WERI-Rb-1 (cell line): ENCODE measurements around the gene CRTC1.
"Not testable (repeated sequence)": the region's sequence is repeated elsewhere in the genome, so short reads cannot be mapped to it uniquely, and the experiment has no call there.

ENCODE experiments used
- DNase-seq: peaks from one replicate; pipeline ENCODE4 v3.0.0-alpha.2; 2020
- H3K27ac ChIP-seq: fragments of 250-450 bp; sonication (Bioruptor Pico); 2 replicates; pipeline ENCODE4 v1.5.1; 2020; ENCODE audit warnings: mild to moderate bottlenecking, moderate library complexity
- H3K27me3 ChIP-seq: fragments of 250-450 bp; sonication (Bioruptor Pico); 2 replicates; pipeline ENCODE4 v1.5.1; 2021; ENCODE audit warnings: mild to moderate bottlenecking, low read depth, moderate library complexity; ENCODE audit not compliant: insufficient read depth, severe bottlenecking
- H3K36me3 ChIP-seq: fragments of 250-450 bp; sonication (Bioruptor Pico); 2 replicates; pipeline ENCODE4 v1.5.1; 2020; ENCODE audit warnings: mild to moderate bottlenecking, moderate library complexity
- H3K4me3 ChIP-seq: 2 replicates; pipeline ENCODE4 v1.5.1; 2011; ENCODE audit warnings: low read depth, mild to moderate bottlenecking, control low read depth, low read length
- H3K9me3 ChIP-seq: fragments of 250-450 bp; sonication (Bioruptor Pico); 2 replicates; pipeline ENCODE4 v1.5.1; 2021; ENCODE audit warnings: mild to moderate bottlenecking, moderate library complexity; ENCODE audit not compliant: severe bottlenecking
- TF ChIP-seq, protein P1 (sequence below): IDR thresholded peaks from 2 replicates; pipeline ENCODE4 v1.5.1; 2011; ENCODE audit warnings: low read depth, mild to moderate bottlenecking, control low read depth, inconsistent platforms, low read length

The CRTC1 gene

DNA sequence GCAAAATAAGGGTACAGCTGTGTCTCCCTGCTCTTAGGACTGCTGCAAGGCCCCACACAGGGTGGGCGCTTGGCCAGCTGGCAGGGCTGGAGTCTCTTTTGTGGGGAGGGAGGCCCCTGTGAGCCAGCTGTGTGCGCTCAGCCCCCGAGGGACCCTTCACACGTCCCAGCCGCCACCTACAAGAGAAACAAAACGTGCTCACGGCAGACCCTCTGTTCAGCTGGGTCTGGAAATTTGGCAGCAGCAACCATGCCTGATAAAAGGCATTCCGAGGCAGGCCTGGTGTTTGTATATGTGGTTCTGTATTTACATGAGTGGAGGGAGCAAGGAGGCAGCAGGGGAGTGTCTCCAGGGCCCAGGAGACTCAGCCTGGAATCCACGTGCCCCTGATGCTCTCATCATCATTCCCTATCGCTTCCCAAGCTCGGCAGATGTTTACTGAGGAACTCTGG is 49.7 kb downstream of the CRTC1 start:
- H3K27ac ChIP-seq, result peak overlapping the region; percentile 93
- TF ChIP-seq, protein P1, sequence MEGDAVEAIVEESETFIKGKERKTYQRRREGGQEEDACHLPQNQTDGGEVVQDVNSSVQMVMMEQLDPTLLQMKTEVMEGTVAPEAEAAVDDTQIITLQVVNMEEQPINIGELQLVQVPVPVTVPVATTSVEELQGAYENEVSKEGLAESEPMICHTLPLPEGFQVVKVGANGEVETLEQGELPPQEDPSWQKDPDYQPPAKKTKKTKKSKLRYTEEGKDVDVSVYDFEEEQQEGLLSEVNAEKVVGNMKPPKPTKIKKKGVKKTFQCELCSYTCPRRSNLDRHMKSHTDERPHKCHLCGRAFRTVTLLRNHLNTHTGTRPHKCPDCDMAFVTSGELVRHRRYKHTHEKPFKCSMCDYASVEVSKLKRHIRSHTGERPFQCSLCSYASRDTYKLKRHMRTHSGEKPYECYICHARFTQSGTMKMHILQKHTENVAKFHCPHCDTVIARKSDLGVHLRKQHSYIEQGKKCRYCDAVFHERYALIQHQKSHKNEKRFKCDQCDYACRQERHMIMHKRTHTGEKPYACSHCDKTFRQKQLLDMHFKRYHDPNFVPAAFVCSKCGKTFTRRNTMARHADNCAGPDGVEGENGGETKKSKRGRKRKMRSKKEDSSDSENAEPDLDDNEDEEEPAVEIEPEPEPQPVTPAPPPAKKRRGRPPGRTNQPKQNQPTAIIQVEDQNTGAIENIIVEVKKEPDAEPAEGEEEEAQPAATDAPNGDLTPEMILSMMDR, result no peak
- H3K9me3 ChIP-seq, result peaks cover 4% of the 10 kb centered on the region
- H3K36me3 ChIP-seq, result peaks cover 11% of the 10 kb centered on the region
- H3K27me3 ChIP-seq, result no peaks in the 10 kb centered on the region
- H3K4me3 ChIP-seq, result no peak overlapping the region
- no peak for DNase-seq

DNA sequence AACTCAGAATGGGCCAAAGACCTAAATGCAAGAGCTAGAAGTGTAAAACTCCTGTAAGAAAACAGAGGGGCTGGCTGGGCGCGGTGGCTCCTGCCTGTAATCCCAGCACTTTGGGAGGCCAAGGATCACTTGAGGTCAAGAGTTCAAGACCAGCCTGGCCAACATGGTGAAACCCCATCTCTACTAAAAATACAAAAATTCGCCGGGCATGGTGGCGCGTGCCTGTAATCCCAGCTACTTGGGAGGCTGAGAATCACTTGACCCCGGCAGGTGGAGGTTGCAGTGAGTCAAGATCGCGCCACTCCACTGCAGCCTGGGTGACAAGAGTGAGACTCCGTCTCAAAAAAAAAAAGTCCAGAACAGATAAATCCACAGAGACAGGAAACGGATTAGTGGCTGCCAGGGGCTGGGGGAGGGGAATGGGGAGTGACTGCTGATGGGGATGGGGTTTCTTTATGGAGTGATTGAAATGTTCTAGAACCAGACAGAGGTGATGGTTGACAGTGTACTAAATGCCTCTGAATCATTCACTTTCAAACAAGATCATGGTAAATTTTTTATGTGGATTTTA is 50.4 kb downstream of the CRTC1 start:
- H3K27ac ChIP-seq, result peak overlapping the region; percentile 93
- peak; percentile 82 for DNase-seq
- H3K36me3 ChIP-seq, result peaks cover 11% of the 10 kb centered on the region
- H3K9me3 ChIP-seq, H3K4me3 ChIP-seq, H3K27me3 ChIP-seq: not testable (repeated sequence)

DNA sequence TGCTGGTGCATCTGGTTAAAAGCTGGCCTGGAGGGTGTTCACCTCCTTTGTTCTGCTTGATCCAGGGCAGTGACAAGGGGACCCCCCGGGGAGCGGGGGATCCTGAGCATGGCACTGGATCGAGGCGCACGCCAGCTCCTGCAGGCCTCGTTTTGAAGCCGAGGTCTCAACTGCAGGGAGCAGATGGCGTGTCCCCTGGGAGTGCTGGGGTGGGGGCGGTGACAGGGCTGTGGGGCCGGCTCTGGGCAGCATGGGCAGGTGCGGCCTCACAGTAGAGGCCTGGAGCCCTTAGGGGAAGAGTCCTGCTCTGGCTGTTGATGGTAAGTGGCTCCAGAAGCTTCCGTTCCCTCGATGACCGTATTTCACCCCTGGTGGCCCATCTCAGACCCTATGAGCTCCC is 51.8 kb downstream of the CRTC1 start:
- no peak overlapping the region for H3K4me3 ChIP-seq
- peak; percentile 94 for DNase-seq
- TF ChIP-seq, protein P1, result no peak
- peaks cover 11% of the 10 kb centered on the region for H3K36me3 ChIP-seq
- peak overlapping the region; percentile 93 for H3K27ac ChIP-seq
- H3K27me3 ChIP-seq, result no peaks in the 10 kb centered on the region
- peaks cover 4% of the 10 kb centered on the region for H3K9me3 ChIP-seq

DNA sequence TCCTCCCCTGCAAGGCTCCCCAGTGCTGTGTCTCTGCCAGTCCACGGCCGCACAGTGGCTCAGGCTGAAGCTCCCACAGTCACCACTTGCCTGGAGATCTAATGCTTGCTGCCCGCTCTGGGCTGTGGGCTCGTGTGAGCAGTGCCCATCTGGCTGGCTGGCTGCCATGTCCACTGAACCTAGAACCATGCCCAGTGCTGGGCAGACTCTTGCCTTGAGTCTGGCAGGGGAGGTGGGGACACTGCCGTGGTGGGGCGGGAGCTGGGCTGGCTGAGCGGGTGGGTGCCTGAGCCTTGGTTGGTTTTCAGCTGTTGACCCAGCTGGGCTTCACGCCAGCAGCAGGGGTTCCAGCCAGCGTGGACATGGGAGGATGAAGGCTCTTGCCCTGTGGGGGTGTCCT is 52.3 kb downstream of the CRTC1 start:
- H3K27me3 ChIP-seq, result no peaks in the 10 kb centered on the region
- peak overlapping the region; percentile 93 for H3K27ac ChIP-seq
- no peak for DNase-seq
- TF ChIP-seq, protein P1, result no peak
- peaks cover 4% of the 10 kb centered on the region for H3K9me3 ChIP-seq
- H3K36me3 ChIP-seq, result peaks cover 11% of the 10 kb centered on the region
- H3K4me3 ChIP-seq, result no peak overlapping the region

DNA sequence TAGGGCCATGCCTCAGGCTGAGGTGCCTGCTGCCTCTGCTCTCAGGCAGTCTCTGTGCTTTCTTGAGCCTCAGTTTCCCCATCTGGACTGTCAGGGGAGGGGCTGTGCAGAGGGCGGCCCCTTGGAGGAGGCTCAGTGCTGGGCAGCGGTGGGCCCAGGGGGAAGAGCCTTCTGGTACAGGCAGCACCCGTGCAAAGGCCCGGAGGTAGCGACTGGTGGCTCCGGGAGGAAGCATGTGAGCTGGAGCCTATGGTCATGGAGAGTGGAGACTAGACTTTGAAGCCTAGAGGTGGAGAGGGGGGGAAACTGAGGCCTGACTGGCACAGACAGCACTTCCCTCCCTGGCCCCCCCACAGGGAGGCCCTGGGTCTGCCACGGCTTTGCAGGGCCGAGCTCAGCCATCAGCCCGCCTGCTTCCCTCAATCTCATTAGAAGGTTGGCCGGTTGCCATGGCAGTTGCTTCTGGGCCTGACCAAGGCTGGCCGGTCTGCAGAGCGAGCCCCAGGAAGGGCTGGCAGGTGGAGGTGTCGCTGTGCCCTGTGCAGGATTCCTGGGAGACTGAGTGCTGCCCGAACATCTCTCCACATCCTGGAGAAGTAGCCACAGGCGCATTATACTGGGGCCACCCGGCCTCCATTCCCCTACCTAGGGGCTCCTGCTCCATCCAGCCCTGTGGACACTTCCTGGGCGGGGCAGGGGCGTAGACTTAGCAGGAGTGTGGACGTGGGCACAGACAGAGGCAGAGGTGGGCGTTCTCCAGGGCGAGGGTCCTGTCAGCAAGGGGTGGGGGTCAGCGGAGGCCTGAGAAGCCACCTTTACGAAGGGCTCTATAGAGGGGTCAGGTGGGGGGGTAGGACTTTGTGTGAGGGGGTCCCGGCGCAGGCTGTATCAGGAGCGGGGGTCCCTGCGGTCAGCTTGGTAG is 53.2 kb downstream of the CRTC1 start:
- TF ChIP-seq, protein P1, result no peak
- DNase-seq, result peak; percentile 39
- peak overlapping the region; percentile 93 for H3K27ac ChIP-seq
- H3K27me3 ChIP-seq, result no peaks in the 10 kb centered on the region
- peaks cover 4% of the 10 kb centered on the region for H3K9me3 ChIP-seq
- H3K4me3 ChIP-seq, result no peak overlapping the region
- H3K36me3 ChIP-seq, result peaks cover 11% of the 10 kb centered on the region

DNA sequence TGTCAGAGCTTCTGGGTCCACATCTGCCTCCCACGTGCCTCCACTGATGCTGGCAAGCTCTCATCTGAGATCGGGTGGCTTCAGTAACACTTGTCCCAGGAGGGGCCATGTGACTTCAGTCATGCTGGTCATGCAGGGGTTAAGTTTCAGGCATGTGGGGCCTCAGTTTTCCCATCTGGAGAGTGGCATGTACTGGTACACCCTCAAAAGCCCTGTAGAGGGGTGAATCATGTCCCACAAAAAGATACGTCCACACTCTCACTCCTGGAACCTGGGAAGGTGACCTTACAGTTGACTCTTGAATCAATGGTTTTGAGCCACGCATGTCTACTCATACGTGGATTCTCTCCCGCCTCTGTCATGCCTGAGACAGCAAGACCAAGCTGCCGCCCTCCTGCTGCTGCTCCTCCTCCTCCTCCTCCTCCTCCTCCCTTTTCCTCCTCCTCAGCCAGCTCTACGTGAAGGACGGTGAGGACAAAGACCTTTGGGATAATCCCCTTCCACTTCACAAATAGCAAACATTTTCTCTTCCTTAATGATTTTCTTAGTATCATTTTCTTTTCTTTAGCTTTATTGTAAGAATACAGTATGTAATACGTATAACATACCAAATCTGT is 54.0 kb downstream of the CRTC1 start:
- TF ChIP-seq, protein P1, result no peak
- H3K27ac ChIP-seq, result peak overlapping the region; percentile 93
- peak; percentile 58 for DNase-seq
- peaks cover 4% of the 10 kb centered on the region for H3K9me3 ChIP-seq
- peaks cover 11% of the 10 kb centered on the region for H3K36me3 ChIP-seq
- no peak overlapping the region for H3K4me3 ChIP-seq
- no peaks in the 10 kb centered on the region for H3K27me3 ChIP-seq
